ENCODE data around the gene HPCAL1.
A peak's percentile ranks its signal among the peaks of the same experiment; 100 is the strongest.

The HPCAL1 gene

DNA sequence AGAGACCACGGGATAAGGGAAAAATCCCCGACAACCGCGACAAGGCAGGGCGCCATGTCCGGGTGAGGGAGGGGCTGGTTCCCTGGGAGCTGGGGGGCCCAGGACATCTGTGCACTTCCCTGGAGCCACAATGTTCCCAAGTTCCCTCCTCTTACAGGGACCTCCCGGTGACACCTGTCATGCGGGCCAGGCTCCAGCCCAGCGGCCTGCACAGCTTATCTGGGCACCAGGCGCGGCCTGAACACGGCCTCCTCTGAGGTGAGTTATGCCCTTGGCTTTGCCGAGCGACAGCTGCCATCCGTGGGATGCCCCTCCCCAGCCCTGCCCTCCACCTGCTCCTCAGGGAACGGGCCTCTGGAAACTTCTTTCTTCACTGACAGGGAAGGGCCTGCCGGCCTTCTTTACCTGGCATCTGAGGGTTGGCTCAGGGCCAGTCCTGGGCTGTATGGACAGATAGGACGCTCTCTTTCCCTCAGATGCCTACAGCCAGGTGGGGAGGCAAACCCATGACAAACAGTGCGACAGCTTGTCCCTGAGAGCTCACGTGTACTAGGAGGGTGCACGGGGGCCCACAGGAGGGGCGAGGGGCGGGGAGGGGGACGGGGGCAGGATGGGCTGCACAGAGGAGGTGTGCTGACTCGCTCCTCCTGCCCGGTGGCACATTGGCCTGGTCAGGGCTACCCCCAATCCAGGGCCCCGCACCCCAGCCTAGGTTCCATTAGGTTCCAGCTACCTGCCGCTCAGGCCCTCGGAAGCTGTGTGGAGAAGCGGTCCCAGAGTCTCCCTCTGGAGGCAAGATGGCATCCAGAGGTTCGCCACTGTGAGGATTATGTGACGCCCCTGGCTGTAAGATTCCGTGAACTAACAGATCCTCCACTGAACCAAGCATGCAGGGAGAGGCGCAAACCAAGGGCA, 34.9 kb upstream of the HPCAL1 start:
- intact Hi-C loops (cut with DNase I) = no loop called here
- DNase-seq = peak in 10 of 42 donors; percentile 2 to 30 (median 10)

GRCh38 chr2:10269291-10269690, 33.4 kb upstream of the HPCAL1 start:
- DNase-seq = peak in 12 of 42 donors; percentile 4 to 34 (median 14)
- intact Hi-C loops (cut with DNase I) = no loop called here

- DNase-seq = peak in 14 of 42 donors; percentile 0 to 40 (median 13)
- intact Hi-C loops (cut with DNase I) = loop anchor here (10.0 kb wide), 1 partner anchor 145 kb away; no protein-coding TSS in a partner anchor
Observed at GRCh38 chr2:10269711-10270610, 32.7 kb upstream of the HPCAL1 start.

GRCh38 chr2:10271509-10271908, 31.2 kb upstream of the HPCAL1 start:
- intact Hi-C loops (cut with DNase I) = loop anchor here (10.0 kb wide), 1 partner anchor 143 kb away; no protein-coding TSS in a partner anchor
- DNase-seq = peak in 9 of 42 donors; percentile 3 to 26 (median 8)

DNA sequence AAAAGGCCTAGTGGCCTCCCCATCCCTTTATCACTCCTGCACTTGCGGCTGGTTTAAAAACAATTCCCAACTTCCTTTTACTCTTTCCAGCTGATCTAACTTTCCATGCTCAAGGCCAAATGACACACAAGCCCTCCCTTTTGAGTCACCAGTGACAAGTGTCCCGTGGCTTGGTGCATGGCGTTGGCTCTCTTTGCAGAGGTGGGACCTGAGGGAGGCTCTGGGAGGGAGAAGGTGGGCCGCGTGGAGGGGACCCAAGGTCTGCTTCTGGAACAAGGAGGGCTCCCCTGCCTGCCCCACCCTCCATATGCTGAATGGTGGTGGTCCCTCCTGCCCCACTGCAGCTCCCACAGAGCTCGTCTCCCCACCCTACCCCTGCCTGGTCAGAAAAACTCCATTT, 30.8 kb upstream of the HPCAL1 start:
- DNase-seq = peak in 10 of 42 donors; percentile 1 to 28 (median 6)
- intact Hi-C loops (cut with DNase I) = loop anchor here (10.0 kb wide), 1 partner anchor 143 kb away; no protein-coding TSS in a partner anchor

DNA sequence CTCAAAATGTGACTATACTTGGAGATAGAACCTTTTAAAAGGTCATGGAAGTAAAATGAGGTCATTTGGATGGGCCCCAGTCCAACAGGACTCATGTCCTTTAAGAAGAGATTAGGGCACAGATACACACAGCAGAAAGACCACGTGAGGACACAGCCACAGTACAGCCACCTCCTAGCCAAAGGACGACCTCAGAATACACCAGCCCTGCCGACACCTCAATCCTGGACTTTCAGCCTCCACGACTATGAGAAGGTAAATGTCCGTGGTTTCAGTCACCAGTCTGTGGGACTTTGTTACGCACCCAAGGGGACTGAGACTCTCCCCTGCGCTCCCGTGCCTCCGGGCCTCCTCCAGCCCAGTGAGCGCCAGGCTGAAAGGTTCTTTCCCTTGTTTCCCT, 30.2 kb upstream of the HPCAL1 start:
- intact Hi-C loops (cut with DNase I) = loop anchor here (10.0 kb wide), 1 partner anchor 142 kb away; no protein-coding TSS in a partner anchor

DNA sequence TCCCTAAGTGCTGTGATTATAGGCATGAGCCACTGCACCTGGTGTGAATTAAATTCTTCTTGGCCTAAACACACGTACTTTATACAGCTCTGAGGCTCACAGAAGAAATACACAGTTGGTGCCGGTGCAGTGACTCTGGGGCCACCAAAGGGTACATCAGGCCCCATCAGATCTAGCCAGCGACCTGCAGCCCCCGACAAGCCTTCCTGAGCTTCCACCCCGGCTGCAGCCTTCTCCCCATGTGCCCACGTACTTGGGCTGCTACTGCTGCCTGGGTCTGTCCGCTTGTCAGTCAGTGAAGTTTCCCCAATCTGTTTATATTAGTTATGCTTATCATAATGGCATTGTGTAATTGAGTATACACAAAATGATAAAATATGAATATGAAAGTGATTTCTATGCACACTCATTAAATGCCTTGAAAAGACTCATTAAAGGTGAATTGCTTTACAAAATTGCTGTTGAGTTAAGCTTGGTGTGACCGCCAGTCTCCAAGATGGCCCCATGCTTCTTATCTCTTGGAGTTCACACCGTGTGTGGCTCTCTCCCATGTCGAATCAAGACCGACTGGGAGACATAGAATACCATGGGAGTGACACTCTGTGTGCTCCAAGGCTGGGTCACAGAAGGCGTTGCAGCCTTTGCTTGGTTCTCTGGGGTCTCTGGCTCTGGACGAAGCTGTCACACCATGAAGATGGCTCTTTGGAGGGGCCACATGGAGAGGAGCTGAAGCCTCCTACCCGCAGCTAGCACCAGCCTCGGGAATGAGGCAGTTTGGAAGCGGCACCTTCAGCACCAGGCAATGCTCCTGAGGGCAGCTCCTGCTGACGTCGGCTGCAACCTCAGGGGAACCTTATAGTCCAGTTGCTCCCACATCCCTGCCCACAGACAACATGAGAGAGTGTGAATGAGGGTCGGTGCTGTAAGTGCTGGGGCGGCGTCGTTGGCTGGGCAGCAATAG, 29.2 kb upstream of the HPCAL1 start:
- peak in 7 of 42 donors; percentile 2 to 19 (median 13) for DNase-seq
- intact Hi-C loops (cut with DNase I) = loop anchor here (10.0 kb wide), 1 partner anchor 141 kb away; no protein-coding TSS in a partner anchor

More for the DNA sequence above, 30.2 kb upstream of the HPCAL1 start:
- DNase-seq = peak in 2 of 42 donors; percentile 14 to 20

GRCh38 chr2:10274376-10274775, 28.3 kb upstream of the HPCAL1 start:
- DNase-seq = peak in 3 of 42 donors; percentile 2 to 24 (median 9)
- intact Hi-C loops (cut with DNase I) = loop anchor here (10.0 kb wide), 1 partner anchor 140 kb away; no protein-coding TSS in a partner anchor

- peak in 1 of 42 donors; percentile 2 for DNase-seq
- intact Hi-C loops (cut with DNase I) = loop anchor here (10.0 kb wide), 1 partner anchor 140 kb away; no protein-coding TSS in a partner anchor
Observed at GRCh38 chr2:10274983-10275802, 27.5 kb upstream of the HPCAL1 start.

- intact Hi-C loops (cut with DNase I) = loop anchor here (10.0 kb wide), 1 partner anchor 138 kb away; no protein-coding TSS in a partner anchor
- DNase-seq = no peak
Observed at GRCh38 chr2:10276481-10277292, 26.0 kb upstream of the HPCAL1 start.

DNA sequence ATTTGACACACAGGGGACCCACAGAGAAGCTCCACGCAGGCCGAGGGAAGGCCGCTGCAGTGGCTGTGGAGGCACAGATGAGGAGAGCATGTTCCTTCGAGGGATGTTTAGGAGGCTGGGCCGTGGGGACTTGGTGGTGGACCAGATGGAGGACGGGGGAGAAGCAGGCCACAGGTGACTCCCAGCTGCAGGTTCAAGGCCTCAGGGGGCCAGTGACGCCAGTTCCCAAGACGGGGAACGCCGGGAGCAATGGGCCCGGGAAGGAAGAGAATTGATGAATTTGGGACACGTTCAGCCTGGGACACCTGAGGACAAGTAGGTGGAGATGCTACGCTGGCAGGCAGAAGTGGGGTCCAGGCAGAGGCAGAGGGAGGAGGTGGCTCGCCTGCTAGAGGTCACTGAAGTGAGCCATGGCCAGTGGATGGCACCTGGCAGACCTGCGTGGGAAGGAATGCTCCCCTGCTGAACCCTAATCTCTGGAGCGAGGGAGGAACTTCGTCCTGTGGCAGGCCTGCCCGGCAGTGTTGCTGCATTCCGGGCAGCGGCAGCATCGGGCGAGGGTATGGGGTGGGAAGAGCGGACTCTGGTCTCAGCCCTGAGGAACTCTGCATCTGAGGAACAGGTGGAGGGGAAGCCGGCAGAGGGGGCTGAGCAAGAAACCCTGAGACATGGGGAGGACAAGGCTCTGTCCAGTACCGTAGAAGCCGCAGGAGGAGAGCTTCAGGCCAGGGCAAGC, 25.2 kb upstream of the HPCAL1 start:
- DNase-seq = no peak
- intact Hi-C loops (cut with DNase I) = loop anchor here (10.0 kb wide), 1 partner anchor 137 kb away; no protein-coding TSS in a partner anchor

- intact Hi-C loops (cut with DNase I) = loop anchor here (10.0 kb wide), 1 partner anchor 137 kb away; no protein-coding TSS in a partner anchor
- peak in 41 of 42 donors; percentile 20 to 77 (median 53) for DNase-seq
Observed at GRCh38 chr2:10278029-10278762, 24.5 kb upstream of the HPCAL1 start.

- DNase-seq = no peak
- intact Hi-C loops (cut with DNase I) = loop anchor here (10.0 kb wide), 1 partner anchor 136 kb away; no protein-coding TSS in a partner anchor
Observed at GRCh38 chr2:10278763-10279471, 23.8 kb upstream of the HPCAL1 start.

- no peak for DNase-seq
- intact Hi-C loops (cut with DNase I) = loop anchor here (10.0 kb wide), 1 partner anchor 135 kb away; no protein-coding TSS in a partner anchor
Observed at GRCh38 chr2:10279472-10279870, 23.2 kb upstream of the HPCAL1 start.

Measured in head of caudate nucleus (tissue), 42 donors.